Eye (tissue), 1 donor: Measurements from ENCODE around the gene FBXO21.

Source experiments
- DNase-seq: peaks from one replicate; pipeline ENCODE4 v3.0.0-alpha.2; 2015

FBXO21 gene

DNA sequence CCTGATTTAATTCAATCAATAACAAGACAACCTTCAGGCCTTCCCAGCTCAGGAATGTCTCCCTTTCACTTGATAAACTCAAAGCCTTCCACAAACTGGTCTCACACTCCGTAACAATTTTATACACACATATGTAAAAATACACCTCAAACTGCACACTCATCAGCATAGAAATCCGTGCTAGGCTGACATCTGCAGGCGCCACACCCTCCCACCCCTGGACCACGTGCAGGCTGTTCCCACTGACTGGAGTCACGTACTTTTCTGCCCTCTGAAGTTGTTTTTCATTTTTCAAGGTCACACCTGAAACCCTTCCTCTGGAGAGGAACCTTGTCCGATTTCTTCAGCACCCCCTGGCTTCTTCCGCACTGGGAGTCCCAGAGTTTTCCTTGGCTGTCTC lies 27.6 kb downstream of the FBXO21 start:
- no peak for DNase-seq

DNA sequence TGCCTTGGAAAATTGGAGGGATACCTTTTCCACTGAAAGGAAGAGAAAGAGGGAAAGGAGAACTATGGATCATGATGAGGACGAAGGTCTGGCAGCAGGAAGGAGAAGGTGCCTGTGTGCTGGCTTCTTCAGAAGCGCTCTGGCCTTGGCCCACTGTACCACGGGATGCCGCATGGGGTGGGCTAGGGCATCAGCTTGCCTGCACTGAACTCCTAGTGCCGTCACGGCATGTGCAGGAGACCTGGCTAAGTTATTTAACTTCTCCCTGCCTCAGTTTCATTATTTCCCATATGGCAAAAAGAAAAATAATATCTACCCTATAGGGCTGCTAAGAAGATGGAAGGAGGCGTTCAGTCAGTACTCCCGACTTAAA lies 28.1 kb downstream of the FBXO21 start:
- no peak for DNase-seq

DNA sequence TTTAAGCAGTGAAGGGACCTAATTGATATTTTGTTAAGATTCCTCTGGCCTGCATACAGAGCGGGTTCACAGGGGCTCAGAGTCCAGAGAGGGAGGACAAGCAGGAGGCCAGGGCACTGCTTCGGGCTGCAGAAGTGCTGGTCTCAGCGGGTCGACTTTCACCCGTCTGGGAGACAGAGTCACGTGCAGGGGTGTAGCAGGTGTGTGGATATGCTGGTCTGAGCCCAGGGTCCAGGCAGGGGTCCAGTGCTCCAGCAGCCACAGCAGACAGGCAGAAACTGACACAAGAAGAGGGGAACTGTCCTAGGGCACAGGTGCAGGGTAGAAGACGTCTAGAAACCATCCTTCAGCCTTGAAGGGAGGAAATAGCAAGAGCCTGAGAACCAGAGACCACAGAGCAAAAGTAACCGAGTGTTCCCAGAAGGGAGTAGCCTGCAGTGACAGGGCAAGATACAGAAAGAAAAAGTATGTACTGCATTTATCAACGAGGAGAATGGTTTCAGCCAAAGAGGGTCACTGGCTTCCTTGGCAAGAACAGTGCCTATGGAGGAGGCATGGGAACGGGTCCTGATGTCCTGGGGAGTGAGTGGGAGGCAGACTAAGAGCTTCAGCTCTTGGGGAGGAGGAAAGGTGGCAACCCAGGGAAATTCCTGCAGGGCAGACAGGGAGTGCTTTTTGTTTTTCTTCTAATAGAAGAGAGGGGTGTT lies 28.7 kb downstream of the FBXO21 start:
- DNase-seq = no peak

DNA sequence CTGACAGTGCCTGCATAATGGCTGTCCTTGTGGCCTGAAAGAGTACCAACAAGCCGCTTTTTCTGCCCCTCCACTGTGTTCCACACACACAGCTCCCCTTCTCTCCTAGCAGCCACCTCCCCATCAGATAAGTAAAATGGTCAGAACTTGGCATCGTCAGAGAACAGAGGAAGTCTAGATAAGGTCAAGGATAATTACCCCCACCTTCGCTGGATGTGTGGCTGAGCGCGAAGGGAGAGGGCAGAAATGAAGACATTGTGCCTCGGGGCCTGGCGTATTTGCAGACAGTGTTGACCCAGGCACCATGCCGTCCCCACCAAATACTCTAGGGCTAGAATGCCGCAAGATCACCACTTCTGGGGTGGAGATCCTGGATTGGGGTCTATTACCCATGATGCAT lies 30.6 kb downstream of the FBXO21 start:
- no peak for DNase-seq

DNA sequence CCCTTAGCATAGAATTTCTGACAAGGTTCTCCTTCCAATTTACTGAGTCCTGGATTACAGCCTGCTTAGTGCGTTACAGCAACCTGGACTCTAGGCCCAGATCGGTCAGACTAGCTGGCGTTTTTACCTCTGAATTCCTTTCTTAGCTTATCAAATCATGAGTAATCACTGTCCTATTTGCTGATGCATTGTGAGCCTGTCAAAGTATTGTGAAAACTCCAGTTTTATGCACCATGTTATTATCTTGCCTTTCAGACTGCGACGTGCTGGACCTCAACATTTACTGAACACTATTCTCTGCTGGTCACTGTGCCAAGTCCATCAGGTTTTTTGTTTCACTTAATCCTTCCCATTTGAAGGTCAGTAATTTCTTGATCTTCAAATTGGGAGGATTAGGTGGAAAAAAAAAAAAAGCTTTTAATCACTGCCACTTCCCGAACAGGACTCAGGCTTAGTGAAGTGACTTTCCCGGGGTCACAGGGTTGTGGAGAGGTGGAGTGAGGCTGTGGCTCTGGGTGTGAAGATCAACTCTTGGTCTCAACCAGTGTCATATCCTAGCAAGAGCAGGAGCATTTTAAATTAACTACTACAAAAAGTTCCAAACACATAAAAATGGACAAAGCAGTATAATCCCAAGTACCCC lies 31.2 kb downstream of the FBXO21 start:
- no peak for DNase-seq

DNA sequence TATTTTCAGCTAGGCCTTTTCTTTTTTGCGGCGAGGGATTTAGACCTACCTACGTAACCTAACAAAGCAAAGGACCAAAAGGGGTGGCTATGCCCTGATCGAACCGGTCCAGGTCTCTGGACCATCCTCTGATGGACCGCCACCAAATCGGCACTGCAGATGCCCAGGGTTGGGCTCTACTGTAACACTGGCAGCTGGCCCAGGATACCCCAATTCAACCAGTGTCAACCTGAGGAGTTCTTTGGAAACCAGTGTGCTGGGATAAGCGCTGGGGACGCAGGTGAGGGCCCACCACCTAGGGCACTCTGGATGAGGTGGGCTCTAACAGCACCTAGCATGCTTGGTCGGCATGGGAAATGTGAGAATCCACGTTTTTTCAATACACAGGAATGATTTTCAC lies 32.2 kb downstream of the FBXO21 start:
- DNase-seq = no peak

DNA sequence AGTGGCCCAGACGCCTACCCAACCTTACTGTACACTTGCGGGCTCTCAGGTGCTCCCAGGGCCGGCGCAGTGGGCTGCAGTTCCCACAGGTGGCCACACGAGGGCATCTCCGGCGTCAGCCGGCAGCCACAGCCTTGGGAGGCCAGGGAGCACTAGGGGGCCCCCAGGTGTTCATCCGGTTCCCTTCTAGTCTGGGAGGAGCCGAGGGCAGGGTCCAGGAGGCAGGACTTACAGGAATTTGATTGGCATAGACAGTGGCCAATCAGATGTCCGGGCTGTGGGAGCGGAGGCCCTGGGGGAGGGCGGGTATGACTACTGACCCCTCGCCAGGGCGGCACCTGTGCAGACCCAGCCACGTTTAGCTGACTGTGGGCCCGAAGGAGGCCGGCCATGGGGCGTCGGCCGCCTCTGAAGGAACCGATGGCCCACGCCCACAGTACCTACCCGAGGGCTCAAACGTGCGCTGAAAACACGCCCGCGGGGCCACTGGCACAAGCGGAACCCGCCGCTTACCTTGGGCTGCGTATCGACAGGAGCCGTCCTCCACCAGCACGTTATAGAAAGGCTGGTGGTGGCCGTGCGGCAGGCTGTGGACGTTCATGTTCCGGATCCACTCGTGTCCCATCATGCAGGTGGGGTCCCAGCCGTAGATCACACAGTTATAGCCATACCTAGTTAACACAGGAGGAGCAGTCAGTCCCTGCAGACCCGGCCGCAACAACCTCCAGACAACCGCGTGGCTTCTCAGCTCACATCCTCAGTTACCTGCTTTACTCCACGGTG lies 34.8 kb downstream of the FBXO21 start:
- peak; percentile 53 for DNase-seq

DNA sequence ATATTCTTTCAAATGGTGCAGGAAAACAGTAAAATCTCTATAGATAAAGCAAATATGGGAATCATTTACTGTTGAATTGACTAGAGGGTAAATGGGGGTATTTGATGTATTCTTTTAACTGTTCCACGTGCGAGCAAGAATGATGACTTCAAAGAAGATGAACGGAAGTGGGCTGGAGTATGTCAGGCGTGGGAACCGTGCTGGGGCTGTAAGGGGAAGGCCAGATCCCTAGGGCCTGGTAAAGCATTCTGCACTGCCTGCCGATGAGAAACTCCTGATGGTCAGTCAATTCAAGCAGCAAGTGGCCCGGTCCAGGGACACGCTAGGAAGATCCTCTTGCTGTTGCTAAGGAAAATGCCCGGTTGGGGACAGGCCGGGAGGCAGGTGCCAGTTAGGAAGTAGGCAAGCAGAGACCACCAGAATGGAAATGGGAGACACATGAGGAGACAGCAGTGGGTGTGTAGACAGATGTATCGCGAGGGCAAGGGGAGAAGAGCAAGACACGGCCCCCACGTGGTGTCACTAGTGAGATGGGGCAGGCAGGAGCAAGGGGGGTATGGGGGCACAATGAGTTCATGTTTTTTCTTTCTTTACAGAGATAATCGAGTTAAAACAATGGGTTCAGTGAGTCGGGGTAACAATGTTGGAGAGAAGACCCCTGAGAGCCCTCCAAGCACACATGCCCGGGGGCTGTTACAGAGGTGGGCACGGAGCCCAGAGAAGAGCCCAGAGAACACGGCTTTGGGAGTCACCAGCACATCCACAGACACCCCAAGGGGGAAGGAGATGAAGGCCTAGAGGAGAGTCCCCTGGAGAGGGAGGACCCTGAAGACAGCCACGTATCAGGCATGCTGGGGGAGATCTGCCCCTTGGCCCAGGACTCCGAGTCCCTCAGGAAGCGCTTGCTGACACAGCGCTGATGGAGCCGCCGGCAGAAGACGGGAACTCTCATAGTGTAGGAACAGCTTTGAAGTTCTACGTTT lies 37.2 kb downstream of the FBXO21 start:
- DNase-seq = no peak

DNA sequence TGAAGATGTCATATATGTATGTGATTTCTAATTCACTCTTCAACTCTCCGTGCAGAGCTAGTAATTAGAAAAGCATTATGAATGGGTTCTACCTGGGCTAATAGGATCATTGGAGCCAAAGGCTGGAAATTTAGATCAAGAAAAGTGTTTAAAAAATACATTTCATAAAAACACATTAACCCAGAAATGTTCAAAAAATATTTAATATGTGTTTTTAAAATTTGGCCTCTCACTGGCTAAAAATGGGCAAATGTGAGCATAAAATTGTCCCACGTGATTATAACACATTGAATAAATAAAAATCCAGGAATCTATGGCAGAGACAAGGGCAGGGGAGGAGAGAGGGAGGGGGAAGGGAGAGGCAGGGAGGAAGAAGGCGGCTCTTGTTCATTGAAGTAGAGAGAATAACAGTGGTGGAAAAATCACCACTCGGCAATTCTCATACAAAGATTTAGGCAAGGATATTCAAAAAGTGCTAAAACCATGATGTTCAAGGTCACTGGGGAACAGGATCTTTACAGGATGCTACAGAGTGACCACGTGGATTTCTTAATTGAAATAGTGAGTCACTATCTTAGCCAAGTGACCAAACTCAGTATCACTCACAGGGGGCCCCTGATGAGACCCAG lies 38.8 kb downstream of the FBXO21 start:
- DNase-seq = no peak

DNA sequence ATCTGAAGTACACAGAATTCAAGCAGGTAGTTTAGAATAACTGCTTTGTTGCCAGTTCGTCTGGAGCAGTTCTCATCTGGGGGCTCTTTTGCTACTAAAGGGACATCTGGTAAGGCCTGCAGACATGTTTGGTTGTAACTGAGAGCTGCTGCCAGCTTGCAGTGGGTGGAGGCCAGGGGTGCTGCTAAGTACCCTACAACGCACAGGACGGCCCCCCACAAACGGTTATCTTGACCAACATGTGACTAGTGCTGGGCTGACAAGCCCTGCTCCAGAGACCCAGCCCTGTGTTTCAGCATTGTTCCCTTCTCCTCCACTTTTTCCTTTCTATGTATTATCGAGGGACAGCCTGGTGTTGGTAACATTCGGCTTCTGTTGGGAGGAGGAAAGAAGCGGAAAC lies 40.8 kb downstream of the FBXO21 start:
- no peak for DNase-seq

DNA sequence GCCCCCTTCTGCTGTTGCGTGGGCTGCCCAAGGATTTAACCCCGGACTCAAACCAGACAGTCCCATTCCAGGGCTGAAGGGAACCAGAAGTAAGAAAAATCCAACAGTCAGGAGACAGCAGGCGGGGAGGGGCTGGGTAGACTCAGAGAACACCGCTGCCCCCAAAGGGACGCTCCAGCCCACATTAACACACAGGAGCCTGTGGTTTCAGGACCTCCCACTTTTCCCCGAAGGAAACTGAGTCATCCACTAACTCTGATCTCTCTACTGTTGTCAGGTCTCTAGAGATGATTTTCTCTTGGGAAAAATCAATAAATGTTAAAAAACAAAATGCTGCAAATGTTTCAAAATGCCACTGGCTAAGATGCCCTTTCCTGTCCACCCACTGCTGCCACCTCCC lies 41.6 kb downstream of the FBXO21 start:
- DNase-seq = no peak

DNA sequence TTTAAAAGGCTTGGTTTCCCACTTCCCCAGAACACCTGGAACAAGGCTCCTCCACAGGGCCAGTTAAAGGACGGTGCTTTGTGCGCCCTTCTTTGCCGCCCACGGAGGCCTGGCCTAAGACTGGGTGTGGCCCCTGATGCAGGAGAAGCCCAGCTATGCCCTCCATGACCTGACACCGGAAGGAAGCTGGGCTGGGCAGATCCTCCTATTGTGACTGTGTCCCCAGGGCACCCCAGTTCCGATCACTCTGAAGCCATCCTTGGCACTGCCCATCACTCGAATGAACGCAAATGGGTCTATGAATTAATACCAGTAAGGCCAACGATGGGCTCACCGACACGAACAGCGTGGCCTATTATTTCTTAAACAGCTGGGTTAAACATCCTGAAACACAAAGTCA lies 42.6 kb downstream of the FBXO21 start:
- no peak for DNase-seq

DNA sequence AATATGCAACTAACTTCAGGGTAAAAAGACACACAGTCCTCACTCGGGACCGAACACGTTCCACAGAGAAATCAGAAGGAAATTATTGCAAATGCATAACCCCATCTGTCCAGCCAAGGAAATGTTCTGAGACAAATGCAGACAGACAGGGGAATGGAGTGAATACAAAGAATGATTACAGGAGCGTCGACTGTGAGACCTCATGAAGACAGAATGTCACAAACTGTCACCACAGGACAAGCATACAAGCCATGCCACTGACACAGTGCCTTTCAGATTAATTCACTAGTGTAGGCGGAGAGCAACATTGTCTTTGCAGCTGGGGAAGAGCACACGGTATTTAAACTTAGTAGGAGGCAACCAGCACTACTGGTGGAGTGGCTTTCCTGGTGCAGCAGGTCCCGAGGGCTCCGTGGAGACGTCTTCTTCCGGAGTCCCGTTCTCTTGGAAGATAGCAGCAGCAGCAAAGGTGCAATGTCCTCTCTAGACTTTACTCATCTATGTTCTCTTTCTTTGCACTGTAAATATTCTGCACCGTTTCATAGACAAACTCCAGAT lies 44.6 kb downstream of the FBXO21 start:
- peak; percentile 49 for DNase-seq

DNA sequence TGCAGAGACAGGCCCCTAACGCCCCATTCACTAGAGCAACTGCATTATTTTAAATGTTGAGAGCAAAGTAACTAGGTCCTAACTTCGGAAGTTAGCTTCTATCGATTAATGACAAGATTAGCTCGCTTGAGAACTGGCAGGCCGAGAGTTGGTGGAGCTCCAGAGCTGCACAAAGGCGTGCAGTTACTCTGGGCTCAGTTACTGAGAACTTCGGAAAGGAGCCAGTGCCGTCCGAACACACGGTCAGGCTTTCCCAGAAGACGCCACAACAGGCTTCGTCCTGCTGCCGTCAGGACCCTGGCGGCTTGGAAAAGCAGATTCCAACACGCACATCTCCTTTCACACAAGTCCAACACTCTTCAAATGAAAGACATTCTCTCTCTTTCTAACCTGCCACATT lies 45.7 kb downstream of the FBXO21 start:
- DNase-seq = no peak

DNA sequence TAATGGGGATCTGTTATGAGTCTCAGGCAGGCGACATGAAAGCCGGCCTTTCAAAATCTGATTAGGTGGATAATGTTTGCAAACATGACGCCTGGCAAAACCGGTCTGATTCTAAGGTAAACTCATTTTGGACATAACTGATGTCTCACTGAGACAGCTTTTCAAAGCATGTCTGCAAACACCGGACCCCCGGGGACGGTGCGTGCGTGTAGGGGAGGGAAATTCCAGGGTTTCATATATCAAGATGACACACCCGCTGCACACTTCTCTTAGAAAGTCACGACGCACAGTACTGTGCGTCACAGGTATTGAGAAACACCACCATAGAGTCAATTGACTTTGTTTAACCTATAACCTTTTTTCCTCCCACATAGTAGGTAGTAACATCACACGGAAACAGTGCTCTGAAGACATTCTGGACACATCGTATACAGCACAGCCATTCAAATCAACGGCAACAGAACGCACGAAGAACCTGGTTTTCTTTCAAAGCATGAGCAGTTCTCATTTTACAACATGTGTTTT lies 47.2 kb downstream of the FBXO21 start:
- DNase-seq = peak; percentile 17

DNA sequence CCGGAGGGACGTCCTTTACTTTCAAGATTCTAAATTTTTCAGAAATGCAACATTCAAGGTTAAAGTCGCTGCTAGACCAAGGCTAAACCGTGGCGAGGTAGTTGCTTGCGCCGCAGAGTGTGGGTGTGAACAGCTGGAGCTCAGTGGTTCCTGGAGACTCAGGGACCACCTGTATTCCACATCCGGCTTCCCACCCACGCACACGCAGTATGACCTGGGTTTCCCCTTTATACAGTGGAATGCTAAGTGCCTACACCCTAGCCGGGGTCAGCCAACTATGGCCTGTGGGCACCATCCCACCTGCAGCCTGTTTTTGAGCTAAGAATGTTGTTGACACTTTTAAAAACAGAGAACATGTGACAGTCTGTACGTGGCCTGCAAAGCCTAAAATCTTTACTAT lies 48.2 kb downstream of the FBXO21 start:
- DNase-seq = no peak

DNA sequence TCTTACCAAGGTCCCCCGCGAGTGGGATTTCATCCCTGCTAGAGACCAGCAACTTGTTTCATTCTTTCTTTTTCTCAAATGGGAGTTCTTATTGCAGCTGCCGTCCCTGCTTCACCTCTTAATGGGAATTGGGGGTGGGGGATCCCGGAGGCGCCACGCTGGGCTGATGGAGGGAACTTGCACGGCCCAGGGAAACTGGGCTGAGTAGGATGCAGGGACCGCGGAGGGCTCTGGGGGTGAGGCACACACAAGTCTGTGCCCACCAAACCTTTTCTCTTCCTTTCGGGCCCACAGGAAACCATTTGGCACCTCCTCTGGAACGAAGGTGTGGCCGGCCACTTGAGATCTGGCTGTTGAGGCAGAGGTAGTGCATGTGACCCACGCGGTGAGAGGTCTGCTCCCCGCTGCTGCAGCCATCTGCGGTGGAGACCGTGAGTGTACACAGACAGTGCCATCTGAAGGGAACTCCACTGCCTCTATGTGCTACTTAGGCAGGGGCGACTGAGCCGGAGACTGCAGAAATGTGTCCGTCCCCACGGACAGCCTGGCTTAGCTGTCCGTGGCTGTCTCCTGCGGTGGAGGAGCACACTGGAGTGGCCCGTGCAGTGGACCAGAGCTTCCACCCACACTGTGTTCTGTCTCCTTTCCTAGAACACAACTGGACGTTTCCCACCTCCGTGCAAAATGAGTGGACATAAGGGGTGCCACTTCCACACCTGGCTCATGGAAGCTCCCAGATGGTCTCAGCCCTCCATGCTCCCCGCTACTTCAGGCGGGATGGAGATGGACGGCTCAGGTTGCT lies 49.0 kb downstream of the FBXO21 start:
- DNase-seq = no peak

DNA sequence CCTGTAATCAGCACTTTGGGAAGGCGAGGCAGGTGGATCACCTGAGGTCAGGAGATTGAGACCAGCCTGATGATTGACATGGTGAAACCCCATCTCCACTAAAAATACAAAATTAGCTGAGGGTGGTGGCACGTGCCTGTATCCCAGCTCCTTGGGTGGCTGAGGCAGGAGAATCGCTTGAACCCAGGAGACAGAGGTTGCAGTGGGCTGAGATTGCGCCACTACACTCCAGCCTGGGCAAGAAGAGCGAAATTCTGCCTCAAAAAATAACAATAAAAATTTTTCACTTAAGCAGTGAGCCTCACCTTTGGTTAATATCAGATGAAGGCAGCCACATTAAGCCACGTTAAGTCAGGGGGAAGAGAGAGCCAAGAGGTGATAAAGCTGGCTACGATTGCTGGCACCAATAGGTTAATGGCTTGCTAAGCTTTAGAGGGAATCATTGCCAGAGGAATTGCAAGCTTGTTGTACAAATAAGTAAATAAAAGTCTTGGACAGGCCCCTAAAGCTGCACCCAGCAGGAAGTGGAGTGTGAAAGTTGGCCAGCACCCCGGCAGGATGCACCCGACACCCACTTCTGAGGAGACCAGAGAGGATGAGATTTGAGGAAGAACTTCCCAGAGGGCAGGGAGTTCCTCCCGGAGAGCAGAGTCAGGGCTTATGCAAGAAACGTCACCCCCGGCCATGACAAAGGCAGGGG lies 49.7 kb downstream of the FBXO21 start:
- no peak for DNase-seq

DNA sequence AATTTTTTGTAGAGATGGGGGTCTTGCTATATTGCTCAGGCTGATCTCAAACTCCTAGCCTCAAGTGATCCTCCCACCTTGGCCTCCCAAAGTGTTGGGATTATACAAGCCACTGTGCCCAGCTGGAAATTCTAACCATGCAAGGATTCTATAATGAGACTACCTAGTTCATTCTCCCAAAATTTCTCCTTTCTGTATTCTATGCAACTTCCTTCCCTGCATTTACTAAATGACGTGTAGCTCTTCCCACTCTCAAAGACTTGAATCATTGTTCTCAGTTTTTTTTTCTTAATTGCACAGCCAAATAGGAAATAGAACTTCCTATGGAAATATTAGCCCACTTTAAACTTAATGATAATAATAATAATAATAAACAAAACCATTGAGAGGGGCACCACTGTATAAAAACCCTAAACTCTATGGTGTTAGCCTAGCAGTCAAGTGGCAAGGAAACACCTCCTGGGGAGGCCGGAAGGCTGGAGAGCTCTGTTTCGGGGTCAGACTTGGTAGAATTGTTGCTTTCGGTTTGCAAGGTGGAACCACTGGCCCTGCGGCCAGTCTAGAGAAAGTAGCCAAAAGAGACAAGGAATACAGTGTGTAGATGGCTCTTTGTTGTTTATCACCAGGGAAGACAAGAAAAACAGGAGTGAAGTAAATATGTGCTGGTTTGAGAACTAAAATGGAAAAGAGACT lies 51.1 kb downstream of the FBXO21 start:
- no peak for DNase-seq

DNA sequence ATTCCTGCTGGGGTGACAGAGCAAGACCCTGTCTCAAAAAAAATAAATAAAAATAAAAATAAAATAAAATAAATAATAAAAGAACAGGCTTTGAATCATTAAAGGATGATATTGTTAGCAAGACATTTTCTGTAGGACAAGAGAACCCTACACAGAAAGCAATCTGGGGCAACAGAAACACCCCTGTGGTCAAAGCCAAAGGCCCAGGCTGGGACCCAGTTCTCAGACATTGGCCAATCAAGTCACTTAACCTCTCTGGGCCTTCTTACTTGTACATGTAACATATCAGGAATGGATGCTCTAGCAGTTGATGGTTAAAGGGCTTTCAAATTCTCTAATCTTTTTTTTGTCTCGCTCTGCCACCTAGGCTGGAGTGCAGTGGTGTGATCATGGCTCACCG lies 55.5 kb downstream of the FBXO21 start:
- no peak for DNase-seq
